ENCODE data around the gene MAML2.
"Not testable (repeated sequence)": the region's sequence is repeated elsewhere in the genome, so short reads cannot be mapped to it uniquely, and the experiment has no call there.

DNA sequence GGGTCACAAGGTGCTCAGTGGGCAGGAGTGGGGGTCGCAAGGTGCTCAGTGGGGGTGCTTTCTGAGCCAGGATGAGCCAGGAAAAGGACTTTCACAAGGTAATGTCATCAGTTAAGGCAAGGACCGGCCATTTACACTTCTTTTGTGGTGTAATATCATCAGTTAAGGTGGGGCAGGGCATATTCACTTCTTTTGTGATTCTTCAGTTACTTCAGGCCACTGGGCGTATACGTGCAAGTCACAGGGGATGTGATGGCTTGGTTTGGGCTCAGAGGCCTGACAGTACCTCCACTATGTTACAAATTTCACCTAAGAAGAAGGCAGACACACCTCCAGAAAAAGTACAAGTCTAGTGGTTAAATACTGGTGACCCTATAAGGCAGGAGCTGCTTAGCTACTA is 162.1 kb downstream of the MAML2 start:
- TF ChIP-seq, protein P1, sequence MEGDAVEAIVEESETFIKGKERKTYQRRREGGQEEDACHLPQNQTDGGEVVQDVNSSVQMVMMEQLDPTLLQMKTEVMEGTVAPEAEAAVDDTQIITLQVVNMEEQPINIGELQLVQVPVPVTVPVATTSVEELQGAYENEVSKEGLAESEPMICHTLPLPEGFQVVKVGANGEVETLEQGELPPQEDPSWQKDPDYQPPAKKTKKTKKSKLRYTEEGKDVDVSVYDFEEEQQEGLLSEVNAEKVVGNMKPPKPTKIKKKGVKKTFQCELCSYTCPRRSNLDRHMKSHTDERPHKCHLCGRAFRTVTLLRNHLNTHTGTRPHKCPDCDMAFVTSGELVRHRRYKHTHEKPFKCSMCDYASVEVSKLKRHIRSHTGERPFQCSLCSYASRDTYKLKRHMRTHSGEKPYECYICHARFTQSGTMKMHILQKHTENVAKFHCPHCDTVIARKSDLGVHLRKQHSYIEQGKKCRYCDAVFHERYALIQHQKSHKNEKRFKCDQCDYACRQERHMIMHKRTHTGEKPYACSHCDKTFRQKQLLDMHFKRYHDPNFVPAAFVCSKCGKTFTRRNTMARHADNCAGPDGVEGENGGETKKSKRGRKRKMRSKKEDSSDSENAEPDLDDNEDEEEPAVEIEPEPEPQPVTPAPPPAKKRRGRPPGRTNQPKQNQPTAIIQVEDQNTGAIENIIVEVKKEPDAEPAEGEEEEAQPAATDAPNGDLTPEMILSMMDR (IDR thresholded peaks at IDR 0.05 in 8 of 11, conservative IDR thresholded peaks at IDR 0.05 in 3 of 11), result not testable (repeated sequence)
- not testable (repeated sequence) for TF ChIP-seq POLR2AphosphoS5 (IDR thresholded peaks at IDR 0.05)

Data from spleen (tissue), 7 donors.